Measurements from ENCODE around the gene KCNK16. TPM values are rescaled to one million over a fixed set of nuclear protein-coding genes. Genes with fewer than 3 reads are reported as not detected.

Gene KCNK16
- total and polyA plus RNA-seq, 2 of the 4 experiments (the other 2 are of a cell fraction) = not detected

GRCh38 chr6:39294899-39295298 is 27.6 kb downstream of the KCNK16 start:
- Histone ChIP-seq H2AK5ac (ENCODE audit: low read depth, low read length) (no peak overlapping the region), H3K23ac (ENCODE audit: low read depth, low read length) (no peak overlapping the region), H3K4ac (ENCODE audit: low read depth, low read length) (no peak overlapping the region), H3K36me3 (ENCODE audit: control insufficient read depth, insufficient read depth, low read length) (no peaks in the 10 kb centered on the region), H3K56ac (ENCODE audit: extremely low read depth, insufficient read depth, low read length) (no peak overlapping the region), H4K5ac (ENCODE audit: low read depth, low read length) (no peak overlapping the region), H3K9ac (ENCODE audit: low read depth, low read length) (no peak overlapping the region), H2BK5ac (ENCODE audit: low read depth, low read length, poor library complexity, severe bottlenecking) (no peak overlapping the region), H3K9me3 (ENCODE audit: control insufficient read depth, insufficient read depth, low read length) (no peaks in the 10 kb centered on the region), H3K4me3 (ENCODE audit: insufficient read depth, low read depth, low read length) (no peak overlapping the region), H2BK15ac (ENCODE audit: low read depth, low read length) (no peak overlapping the region), H2BK120ac (ENCODE audit: low read depth, low read length) (no peak overlapping the region), H3K27ac (ENCODE audit: insufficient read depth, low read length) (no peak overlapping the region), H3K18ac (ENCODE audit: low read depth, low read length) (no peak overlapping the region), H2AFZ (replicated peaks; ENCODE audit: low read length, poor library complexity) (no peak overlapping the region), H2BK20ac (ENCODE audit: low read depth, low read length) (no peak overlapping the region), H3K79me1 (ENCODE audit: low read depth in 1 of 2, low read length in 2 of 2) (no peaks in the 10 kb centered on the region), H2AK9ac (replicated peaks; ENCODE audit: low read depth, low read length, poor library complexity) (no peak overlapping the region), H3K4me1 (ENCODE audit: control insufficient read depth, insufficient read depth, low read length) (no peaks in the 10 kb centered on the region), H4K8ac (ENCODE audit: low read depth in 2 of 2, low read length in 2 of 2) (no peak overlapping the region), H3K4me2 (ENCODE audit: low read depth, low read length) (no peak overlapping the region), H3K14ac (replicated peaks; ENCODE audit: low read depth, low read length) (no peak overlapping the region), H3K9me1 (ENCODE audit: insufficient read depth, low read length) (no peaks in the 10 kb centered on the region), H4K20me1 (ENCODE audit: insufficient read depth, low read length) (no peaks in the 10 kb centered on the region), H3K27me3 (ENCODE audit: control insufficient read depth, insufficient read depth, low read length) (no peaks in the 10 kb centered on the region; the same call in 1 of the 2 replicates), H4K91ac (ENCODE audit: insufficient read depth, low read depth, low read length) (no peak overlapping the region)
- WGBS, 2 experiments (ENCODE audit: extremely low coverage in 2 of 2, insufficient read length in 1 of 2) = no CpG with 5 or more reads among the region's 1 CpG
- dilution Hi-C loops (cut with HindIII; ENCODE audit: low sequenced_read_pairs, unreplicated experiment) = no loop called here
- intact Hi-C loops (cut with micrococcal nuclease) = no loop called here
- no TSS peak for BruUV-seq (replicated peaks)
- ATAC-seq (ENCODE audit: low read depth) = no peak
- ChIA-PET POLR2A (ENCODE audit: unreplicated experiment) (no interaction called here), CTCF (no interaction called here)
- in situ Hi-C loops (cut with MboI; ENCODE audit: low sequenced_read_pairs) = no loop called here
- no peak for TF ChIP-seq MXI1 (IDR thresholded peaks at IDR 0.05; ENCODE audit: borderline replicate concordance, low read depth, low read length)
- TF ChIP-seq MAZ (IDR thresholded peaks at IDR 0.05; ENCODE audit: borderline replicate concordance, low read depth, low read length) = no peak
- no peak for TF ChIP-seq RCOR1 (IDR thresholded peaks at IDR 0.05; ENCODE audit: insufficient replicate concordance, low read length)
- no peak for TF ChIP-seq RFX5 (IDR thresholded peaks at IDR 0.05; ENCODE audit: low read depth, low read length)
- TF ChIP-seq CHD1 (IDR thresholded peaks at IDR 0.05; ENCODE audit: low read depth, low read length) = no peak
- TF ChIP-seq NFE2L2 (IDR thresholded peaks at IDR 0.05; ENCODE audit: low read depth, low read length) = no peak
- TF ChIP-seq FOS (IDR thresholded peaks at IDR 0.05; ENCODE audit: low read depth, low read length) = no peak
- TF ChIP-seq POLR2A (IDR thresholded peaks at IDR 0.05; ENCODE audit: low read depth, low read length) = no peak
- TF ChIP-seq USF2 (IDR thresholded peaks at IDR 0.05; ENCODE audit: low read depth, low read length) = no peak
- TF ChIP-seq CEBPB (IDR thresholded peaks at IDR 0.05; ENCODE audit: low read depth, low read length) = no peak
- DNase-seq = no peak

Data from IMR-90 (cell line).